ENCODE measurements around the gene LRCH4. TPM values are rescaled to one million over a fixed set of nuclear protein-coding genes. Genes with fewer than 3 reads are reported as not detected.

The LRCH4 gene
- total and polyA plus RNA-seq, 9 of the 15 experiments (the other 6 are each of a cell fraction or from before 2014, with no cell fraction given): 0.06 to 63.3 (median 15.0) TPM

DNA sequence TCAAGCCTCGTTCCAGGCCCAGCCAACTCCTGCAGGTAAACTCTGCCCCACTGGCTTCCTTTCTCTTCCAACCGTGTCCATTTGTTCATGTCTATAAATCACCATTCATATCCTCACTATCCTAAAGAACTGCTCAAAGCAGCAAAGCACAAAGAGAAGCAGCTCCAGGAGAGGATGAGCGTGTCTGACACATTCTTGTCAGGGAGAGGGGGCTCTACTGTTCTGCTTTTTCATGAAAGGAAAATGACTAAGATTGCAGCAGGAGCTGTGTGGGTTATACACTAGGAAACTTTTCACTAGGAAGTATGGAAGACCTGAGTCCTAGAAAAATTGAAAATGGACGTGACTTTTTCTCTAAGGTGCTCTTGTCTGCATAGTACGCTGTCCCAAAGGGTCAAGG, 30.2 kb downstream of the LRCH4 start:
- Histone ChIP-seq H3K27me3 (ENCODE audit: control insufficient read depth in 2 of 2, insufficient read depth in 2 of 2, low read length in 2 of 2) (no peaks in the 10 kb centered on the region), H2AFZ (ENCODE audit: low read depth, low read length) (no peak overlapping the region), H3K9me3 (replicated peaks; ENCODE audit: control insufficient read depth, insufficient read depth, low read depth, low read length) (no peaks in the 10 kb centered on the region), H3K27ac (ENCODE audit: extremely low read depth, low read depth, low read length) (peak overlapping the region; percentile 15; the same call in 1 of the 3 replicates), H3K36me3 (ENCODE audit: control insufficient read depth, insufficient read depth, low read length) (peaks cover 62% of the 10 kb centered on the region; the same call in 2 of the 3 replicates), H3K9ac (ENCODE audit: insufficient read depth in 1 of 2, low read depth in 2 of 2, low read length in 2 of 2) (no peak overlapping the region), H3K4me1 (replicated peaks in 1 of 2; ENCODE audit: control insufficient read depth in 2 of 2, insufficient read depth in 2 of 2, low read length in 2 of 2) (peaks cover 7 to 9% of the 10 kb centered on the region in 2 experiments; a peak in 3 of 5 replicates), H3K79me2 (ENCODE audit: control insufficient read depth, insufficient read depth, low read length) (no peaks in the 10 kb centered on the region), H3K4me3 (no peak overlapping the region), H4K20me1 (replicated peaks; ENCODE audit: control insufficient read depth, insufficient read depth, low read length) (no peaks in the 10 kb centered on the region), H3K9me1 (ENCODE audit: control insufficient read depth, insufficient read depth, low read length) (no peaks in the 10 kb centered on the region), H3K4me2 (ENCODE audit: insufficient read depth, low read length) (no peak overlapping the region)
- BruUV-seq (replicated peaks): TSS peak; percentile 13
- ATAC-seq (no peak), FAIRE-seq (no peak), DNase-seq (ENCODE audit: extremely low read depth in 1 of 4, low spot score in 3 of 4) (no peak)
- in situ Hi-C loops (cut with MboI): loop anchor here (25.0 kb wide), 1 partner anchor 93 kb away; the partner anchor contains the start of gene SPACDR
- ChIA-PET POLR2A (interaction anchor here (0.9 kb wide), 2 partner anchors 11 to 30 kb away, joined by 3 to 4 read pairs; partner anchors contain the start of genes FBXO24 and LRCH4), CTCF (ENCODE audit: low intra/inter-chr PET ratio) (no interaction called here)
- intact Hi-C loops (cut with micrococcal nuclease): no loop called here
- TF ChIP-seq NR2C1 (IDR thresholded peaks at IDR 0.05): 0 out of 2 replicates have a peak, but pooled peaks have one; percentile 10
- TF ChIP-seq NR2C1 (tag; IDR thresholded peaks at IDR 0.05): 0 out of 2 replicates have a peak, but pooled peaks have one; percentile 27
- no peak for TF ChIP-seq ZNF785 (CRISPR knock-in tag; IDR thresholded peaks at IDR 0.05)
- no peak for TF ChIP-seq PHB2 (IDR thresholded peaks at IDR 0.05; ENCODE audit: low read depth)
- TF ChIP-seq HDAC6 (IDR thresholded peaks at IDR 0.05; ENCODE audit: low read depth, low read length): no peak
- 78% methylated on average over 5 of the region's 5 CpGs for WGBS (ENCODE audit: insufficient coverage, low coverage, missing lambda C conversion rate)

DNA sequence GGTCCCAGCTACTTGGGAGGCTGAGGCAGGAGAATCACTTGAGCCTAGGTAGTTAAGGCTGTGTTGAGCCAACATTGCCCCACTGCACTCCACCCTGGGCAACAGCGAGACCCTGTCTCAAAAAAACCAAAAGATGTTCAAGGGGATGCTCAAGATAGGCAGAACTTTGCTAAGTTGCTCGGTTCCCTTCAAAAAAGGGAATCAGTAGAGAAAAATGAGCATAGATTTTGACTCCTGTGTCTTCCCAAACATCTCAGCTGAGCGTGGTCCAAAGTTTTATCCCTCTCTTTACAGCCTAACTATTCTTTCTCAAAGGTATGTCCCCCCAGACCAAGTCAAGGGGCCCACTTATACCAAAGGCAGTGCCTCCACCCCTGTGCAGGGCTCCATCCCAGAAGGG, 32.9 kb downstream of the LRCH4 start:
- ATAC-seq: no peak
- Histone ChIP-seq H3K79me2 (ENCODE audit: control insufficient read depth, insufficient read depth, low read length) (peaks cover 11% of the 10 kb centered on the region; the same call in 2 of the 3 replicates), H3K4me3 (no peak overlapping the region), H3K4me2 (ENCODE audit: insufficient read depth, low read length) (no peak overlapping the region), H4K20me1 (replicated peaks; ENCODE audit: control insufficient read depth, insufficient read depth, low read length) (no peaks in the 10 kb centered on the region), H3K27ac (ENCODE audit: extremely low read depth, low read depth, low read length) (no peak overlapping the region), H3K36me3 (ENCODE audit: control insufficient read depth, insufficient read depth, low read length) (peaks cover 73% of the 10 kb centered on the region), H3K4me1 (replicated peaks in 1 of 2; ENCODE audit: control insufficient read depth in 2 of 2, insufficient read depth in 2 of 2, low read length in 2 of 2) (peaks cover 7 to 18% of the 10 kb centered on the region in 2 experiments; a peak in 4 of 5 replicates), H3K9me3 (replicated peaks; ENCODE audit: control insufficient read depth, insufficient read depth, low read depth, low read length) (no peaks in the 10 kb centered on the region), H2AFZ (ENCODE audit: low read depth, low read length) (no peak overlapping the region), H3K27me3 (ENCODE audit: control insufficient read depth in 2 of 2, insufficient read depth in 2 of 2, low read length in 2 of 2) (no peaks in the 10 kb centered on the region), H3K9me1 (ENCODE audit: control insufficient read depth, insufficient read depth, low read length) (no peaks in the 10 kb centered on the region), H3K9ac (ENCODE audit: insufficient read depth in 1 of 2, low read depth in 2 of 2, low read length in 2 of 2) (no peak overlapping the region)
- no peak for DNase-seq (ENCODE audit: extremely low read depth in 1 of 4, low spot score in 3 of 4)
- BruUV-seq (replicated peaks): no TSS peak
- in situ Hi-C loops (cut with MboI) (loop anchor here (25.0 kb wide), 1 partner anchor 91 kb away; the partner anchor contains the start of gene SPACDR), intact Hi-C loops (cut with micrococcal nuclease) (no loop called here)
- WGBS (ENCODE audit: insufficient coverage, low coverage, missing lambda C conversion rate): 87% methylated on average over 3 of the region's 3 CpGs
- FAIRE-seq: no peak
- POLR2A ChIA-PET: interaction anchor here (0.9 to 2.1 kb wide), 3 partner anchors 11 to 17 kb away, joined by 3 to 14 read pairs (median 3); partner anchors contain the start of gene AGFG2
- CTCF ChIA-PET (ENCODE audit: low intra/inter-chr PET ratio): no interaction called here
- no peak for TF ChIP-seq SPI1 (IDR thresholded peaks at IDR 0.05; ENCODE audit: borderline replicate concordance, low read depth, low read length)
- no peak for TF ChIP-seq FOXA3 (CRISPR knock-in tag; conservative IDR thresholded peaks at IDR 0.05 in 1 of 2, IDR thresholded peaks at IDR 0.05 in 1 of 2)
- TF ChIP-seq, protein P1, sequence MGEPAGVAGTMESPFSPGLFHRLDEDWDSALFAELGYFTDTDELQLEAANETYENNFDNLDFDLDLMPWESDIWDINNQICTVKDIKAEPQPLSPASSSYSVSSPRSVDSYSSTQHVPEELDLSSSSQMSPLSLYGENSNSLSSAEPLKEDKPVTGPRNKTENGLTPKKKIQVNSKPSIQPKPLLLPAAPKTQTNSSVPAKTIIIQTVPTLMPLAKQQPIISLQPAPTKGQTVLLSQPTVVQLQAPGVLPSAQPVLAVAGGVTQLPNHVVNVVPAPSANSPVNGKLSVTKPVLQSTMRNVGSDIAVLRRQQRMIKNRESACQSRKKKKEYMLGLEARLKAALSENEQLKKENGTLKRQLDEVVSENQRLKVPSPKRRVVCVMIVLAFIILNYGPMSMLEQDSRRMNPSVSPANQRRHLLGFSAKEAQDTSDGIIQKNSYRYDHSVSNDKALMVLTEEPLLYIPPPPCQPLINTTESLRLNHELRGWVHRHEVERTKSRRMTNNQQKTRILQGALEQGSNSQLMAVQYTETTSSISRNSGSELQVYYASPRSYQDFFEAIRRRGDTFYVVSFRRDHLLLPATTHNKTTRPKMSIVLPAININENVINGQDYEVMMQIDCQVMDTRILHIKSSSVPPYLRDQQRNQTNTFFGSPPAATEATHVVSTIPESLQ (CRISPR knock-in tag; IDR thresholded peaks at IDR 0.05): no peak
- no peak for TF ChIP-seq ZNF436 (CRISPR knock-in tag; IDR thresholded peaks at IDR 0.05)

Data from K562 (cell line).